GM23338 (cell line): Measurements from ENCODE around the gene GRID2IP. TPM values are rescaled to one million over a fixed set of nuclear protein-coding genes. Genes with fewer than 3 reads are reported as not detected.

Source experiments
- ATAC-seq: fragments of 200-7000 bp; cut with Tn5 transposase; 3 replicates; pipeline ENCODE4 v1.9.1; 2020
- DNase-seq: peaks from one replicate; pipeline ENCODE4 v3.0.0-alpha.2; 2015; ENCODE audit warnings: low spot score
- H2AFZ ChIP-seq: fragments of 200-600 bp; sonication (generic); 2 replicates; pipeline ENCODE4 v1.8.0; 2016; ENCODE audit warnings: antibody characterized with exemption, mild to moderate bottlenecking, moderate library complexity
- H3F3A ChIP-seq: fragments of 200-600 bp; sonication (generic); replicated peaks from 2 replicates; pipeline ENCODE4 v1.8.0; 2017; ENCODE audit warnings: antibody characterized with exemption, mixed run types, low read depth
- H3K27ac ChIP-seq: fragments of 200-600 bp; sonication (generic); 2 replicates; pipeline ENCODE4 v1.6.1; 2016; ENCODE audit warnings: low read depth
- H3K27me3 ChIP-seq: fragments of 200-600 bp; sonication (generic); 2 replicates; pipeline ENCODE4 v1.8.0; 2016; ENCODE audit warnings: mild to moderate bottlenecking, mixed run types, moderate library complexity; ENCODE audit not compliant: insufficient read depth
- H3K36me3 ChIP-seq: fragments of 200-600 bp; sonication (generic); 2 replicates; pipeline ENCODE4 v1.8.0; 2016; ENCODE audit warnings: mild to moderate bottlenecking; ENCODE audit not compliant: insufficient read depth
- H3K4me1 ChIP-seq: fragments of 200-600 bp; sonication (generic); 2 replicates; pipeline ENCODE4 v1.8.0; 2016; ENCODE audit warnings: mild to moderate bottlenecking, moderate library complexity; ENCODE audit not compliant: insufficient read depth
- H3K4me2 ChIP-seq: fragments of 200-600 bp; sonication (generic); 2 replicates; pipeline ENCODE4 v1.7.1; 2017; ENCODE audit warnings: mixed run types
- H3K4me3 ChIP-seq: fragments of 200-600 bp; sonication (generic); 2 replicates; pipeline ENCODE4 v1.6.1; 2016; ENCODE audit warnings: mixed run types
- H3K79me2 ChIP-seq: fragments of 200-600 bp; sonication (generic); replicated peaks from 2 replicates; pipeline ENCODE4 v1.8.0; 2017; ENCODE audit warnings: mild to moderate bottlenecking; ENCODE audit not compliant: insufficient read depth
- H3K9me2 ChIP-seq: fragments of 200-600 bp; sonication (generic); 2 replicates; pipeline ENCODE4 v1.8.0; 2017; ENCODE audit not compliant: insufficient read depth
- H4K20me1 ChIP-seq: fragments of 200-600 bp; sonication (generic); replicated peaks from 2 replicates; pipeline ENCODE4 v1.8.0; 2017; ENCODE audit warnings: mild to moderate bottlenecking; ENCODE audit not compliant: insufficient read depth
- H3K27ac Mint-ChIP-seq: 2 replicates; pipeline ENCODE4 v1.8.0; 2020; ENCODE audit warnings: inconsistent platforms, mild to moderate bottlenecking, moderate library complexity, mixed read lengths
- H3K27me3 Mint-ChIP-seq: 3 replicates; pipeline ENCODE4 v1.8.0; 2022; ENCODE audit warnings: low read depth, mild to moderate bottlenecking, moderate library complexity, mixed read lengths, inconsistent platforms; ENCODE audit not compliant: insufficient read depth, poor library complexity
- H3K36me3 Mint-ChIP-seq: 3 replicates; pipeline ENCODE4 v1.8.0; 2021; ENCODE audit warnings: low read depth, mild to moderate bottlenecking, inconsistent platforms, moderate library complexity, mixed read lengths
- H3K4me1 Mint-ChIP-seq: 3 replicates; pipeline ENCODE4 v1.8.0; 2020; ENCODE audit warnings: mild to moderate bottlenecking, inconsistent platforms, mixed read lengths
- H3K4me3 Mint-ChIP-seq: 3 replicates; pipeline ENCODE4 v1.8.0; 2021; ENCODE audit warnings: moderate library complexity, mild to moderate bottlenecking, inconsistent platforms, mixed read lengths
- H3K9me3 Mint-ChIP-seq: 3 replicates; pipeline ENCODE4 v1.8.0; 2020; ENCODE audit warnings: moderate library complexity, mild to moderate bottlenecking, inconsistent platforms, mixed read lengths
- CREB1 ChIP-seq: fragments of 250-450 bp; sonication (Bioruptor Pico); IDR thresholded peaks from 2 replicates; pipeline ENCODE4 v1.5.0; 2020; ENCODE audit warnings: low read depth, mild to moderate bottlenecking, moderate library complexity
- CTCF ChIP-seq, 2 experiments: fragments of 200-600 bp in 1 of 2; sonication (generic) in 1 of 2; conservative IDR thresholded peaks; 2 replicates each; pipeline versions ENCODE4 v1.5.1 to v1.6.1; 2016 to 2017; ENCODE audit warnings: antibody characterized with exemption in 2 of 2, low read depth in 2 of 2, mild to moderate bottlenecking in 2 of 2, moderate library complexity in 1 of 2
- ETS1 ChIP-seq: IDR thresholded peaks from 2 replicates; pipeline ENCODE4 v1.6.1; 2016; ENCODE audit warnings: antibody characterized with exemption
- EZH2 ChIP-seq: fragments of 200-600 bp; sonication (generic); IDR thresholded peaks from one replicate; pipeline ENCODE4 v1.8.0; 2017; ENCODE audit warnings: antibody characterized with exemption, mild to moderate bottlenecking, low read depth; ENCODE audit not compliant: unreplicated experiment
- EZH2phosphoT487 ChIP-seq: fragments of 200-600 bp; sonication (generic); IDR thresholded peaks from one replicate; pipeline ENCODE4 v1.8.1; 2018; ENCODE audit warnings: antibody characterized with exemption; ENCODE audit not compliant: unreplicated experiment
- JUNB ChIP-seq: IDR thresholded peaks from one replicate; pipeline ENCODE4 v1.6.1; 2016; ENCODE audit warnings: antibody characterized with exemption; ENCODE audit not compliant: unreplicated experiment
- NANOG ChIP-seq: IDR thresholded peaks from 2 replicates; pipeline ENCODE4 v1.6.1; 2016; ENCODE audit warnings: antibody characterized with exemption, borderline replicate concordance
- POLR2AphosphoS5 ChIP-seq: IDR thresholded peaks from 2 replicates; pipeline ENCODE4 v1.6.1; 2016; ENCODE audit warnings: antibody characterized with exemption, low read depth
- REST ChIP-seq: IDR thresholded peaks from one replicate; pipeline ENCODE4 v1.6.1; 2018; ENCODE audit warnings: antibody characterized with exemption; ENCODE audit not compliant: unreplicated experiment
- STAT1 ChIP-seq: IDR thresholded peaks from one replicate; pipeline ENCODE4 v1.6.1; 2016; ENCODE audit warnings: antibody characterized with exemption; ENCODE audit not compliant: unreplicated experiment
- ZNF114 ChIP-seq: fragments of 250-450 bp; sonication (Bioruptor Pico); IDR thresholded peaks from 2 replicates; pipeline ENCODE4 v1.5.0; 2020; ENCODE audit warnings: mild to moderate bottlenecking, moderate library complexity
- ZNF331 ChIP-seq: fragments of 250-450 bp; sonication (Bioruptor Pico); IDR thresholded peaks from 2 replicates; pipeline ENCODE4 v1.5.0; 2020; ENCODE audit warnings: low read depth, mild to moderate bottlenecking, moderate library complexity
- ZNF462 ChIP-seq: fragments of 250-450 bp; sonication (Bioruptor Pico); IDR thresholded peaks from 2 replicates; pipeline ENCODE4 v1.5.0; 2020; ENCODE audit warnings: mild to moderate bottlenecking, moderate library complexity
- polyA plus RNA-seq: library from polyadenylated mRNA; unstranded; fragments of >200 nt; fragmentation: Nextera tagmentation; extraction: Ambion mirVana; gene quantifications from 2 replicates; pipeline ENCODE4 v1.2.1, GENCODE V29; 2016
- total RNA-seq: library from RNA; depleted of rRNA; stranded (reverse); fragments of >200 nt; shearing (Covaris generic); gene quantifications from 2 replicates; pipeline ENCODE4 v1.2.3, GENCODE V29; 2014

The GRID2IP gene
- total and polyA plus RNA-seq, 2 experiments from 2014 or later: 0.73 to 1.5 TPM

- no peak for DNase-seq
- no peaks in the 10 kb centered on the region for H3K4me1 ChIP-seq
- H3K9me2 ChIP-seq: no peaks in the 10 kb centered on the region
- H2AFZ ChIP-seq: no peak overlapping the region
- no peak for ATAC-seq
- H4K20me1 ChIP-seq: no peaks in the 10 kb centered on the region
- H3K4me1 Mint-ChIP-seq: no peaks in the 10 kb centered on the region; the same call in 2 of the 3 replicates
- no peaks in the 10 kb centered on the region for H3K9me3 Mint-ChIP-seq
- no peak overlapping the region for H3K4me3 Mint-ChIP-seq
- no peak overlapping the region for H3K4me3 ChIP-seq
- no peak for TF ChIP-seq CREB1 (CRISPR knock-in tag)
- no peak for TF ChIP-seq POLR2AphosphoS5
- no peak for TF ChIP-seq STAT1
- no peak for TF ChIP-seq NANOG
- no peak for TF ChIP-seq ZNF462 (CRISPR knock-in tag)
- TF ChIP-seq EZH2: no peak
- no peak for TF ChIP-seq ZNF114 (CRISPR knock-in tag)
- TF ChIP-seq CTCF (conservative IDR thresholded peaks at IDR 0.05; ENCODE audit: low read depth in 2 of 2): no peak
- no peak for TF ChIP-seq ZNF331 (CRISPR knock-in tag)
- TF ChIP-seq JUNB: no peak
- no peak for TF ChIP-seq ETS1
- TF ChIP-seq EZH2phosphoT487: no peak
- no peak for TF ChIP-seq REST
- H3K36me3 Mint-ChIP-seq: no peaks in the 10 kb centered on the region; the same call in 2 of the 3 replicates
- no peak overlapping the region for H3K27ac Mint-ChIP-seq
- H3K79me2 ChIP-seq: no peaks in the 10 kb centered on the region; the same call in 1 of the 2 replicates
- no peaks in the 10 kb centered on the region for H3K27me3 ChIP-seq
- H3K27me3 Mint-ChIP-seq: no peaks in the 10 kb centered on the region
- H3F3A ChIP-seq: no peaks in the 10 kb centered on the region
- H3K4me2 ChIP-seq: no peak overlapping the region
- H3K27ac ChIP-seq: no peak overlapping the region
- no peaks in the 10 kb centered on the region for H3K36me3 ChIP-seq
Observed at GRCh38 chr7:6497994-6498393, 53.3 kb downstream of the GRID2IP start.
